ENCODE measurements around the gene MARCHF2.

The MARCHF2 gene

DNA sequence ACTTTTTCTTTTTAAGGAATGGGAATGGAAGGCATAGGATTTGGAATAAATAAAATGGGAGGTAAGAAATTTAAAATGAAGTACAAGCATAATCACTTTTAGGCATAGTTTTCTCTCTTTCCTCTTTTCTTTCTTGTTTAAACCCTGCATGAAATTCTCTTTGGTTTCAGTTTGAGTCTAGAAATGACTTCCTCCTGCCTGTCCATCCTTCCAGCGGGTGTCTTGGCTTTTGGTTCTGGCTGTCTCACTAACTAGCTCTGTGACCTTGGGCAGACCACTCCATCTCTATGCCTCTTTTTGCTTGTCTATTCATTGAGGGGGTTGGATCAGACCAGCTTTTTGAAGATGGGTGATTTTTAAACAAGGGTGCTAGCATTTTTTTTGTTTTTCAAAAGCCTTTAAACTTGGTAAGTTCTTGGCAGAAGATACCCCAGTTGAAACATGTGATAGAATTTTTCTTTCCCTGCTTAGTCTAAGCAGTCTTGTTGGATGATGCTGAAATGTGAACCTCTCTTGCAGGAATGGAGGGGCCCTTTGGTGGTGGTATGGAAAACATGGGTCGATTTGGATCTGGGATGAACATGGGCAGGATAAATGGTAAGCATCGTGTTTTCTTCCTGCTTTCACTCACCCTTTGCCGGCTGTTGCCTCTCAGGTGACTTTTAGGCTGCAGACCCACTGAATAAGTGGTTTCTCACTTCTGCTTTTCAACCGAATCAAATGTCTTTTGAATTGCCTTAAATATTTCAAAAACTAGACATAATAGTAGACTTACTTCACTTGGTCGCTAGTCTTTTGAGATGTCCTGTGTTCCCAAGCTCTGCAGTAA lies 60.8 kb downstream of the MARCHF2 start:
- Histone ChIP-seq H3K9me2 (replicated peaks; ENCODE audit: insufficient read depth, low read length) (no peaks in the 10 kb centered on the region), H4K20me1 (ENCODE audit: insufficient read depth, low read length) (peaks cover 21% of the 10 kb centered on the region), H3K4me1 (ENCODE audit: low read length) (peaks cover 19% of the 10 kb centered on the region), H3K27me3 (replicated peaks; ENCODE audit: insufficient read depth, low read length) (no peaks in the 10 kb centered on the region), H3K27ac (ENCODE audit: low read length) (peak overlapping the region; percentile 60; the same call in 1 of the 2 replicates), H2AFZ (ENCODE audit: low read length) (no peak overlapping the region), H3K79me2 (ENCODE audit: low read length) (peaks cover 82% of the 10 kb centered on the region), H3K9me3 (replicated peaks; ENCODE audit: insufficient read depth, low read length) (no peaks in the 10 kb centered on the region), H3K4me2 (ENCODE audit: low read depth, low read length) (peak overlapping the region; percentile 29), H3K4me3 (ENCODE audit: low read length) (peak overlapping the region; percentile 7; the same call in 1 of the 2 replicates), H3F3A (ENCODE audit: insufficient read depth, low read length) (peaks cover 18% of the 10 kb centered on the region), H3K9ac (ENCODE audit: low read length) (no peak overlapping the region), H3K36me3 (replicated peaks; ENCODE audit: insufficient read depth, low read length) (peaks cover 20% of the 10 kb centered on the region)
- peak; percentile 21 for DNase-seq
- TF ChIP-seq EZH2 (optimal IDR thresholded peaks at IDR 0.05; ENCODE audit: low read depth, low read length) (no peak), EZH2phosphoT487 (IDR thresholded peaks at IDR 0.05; ENCODE audit: low read length) (no peak)
- TF ChIP-seq, protein P1, sequence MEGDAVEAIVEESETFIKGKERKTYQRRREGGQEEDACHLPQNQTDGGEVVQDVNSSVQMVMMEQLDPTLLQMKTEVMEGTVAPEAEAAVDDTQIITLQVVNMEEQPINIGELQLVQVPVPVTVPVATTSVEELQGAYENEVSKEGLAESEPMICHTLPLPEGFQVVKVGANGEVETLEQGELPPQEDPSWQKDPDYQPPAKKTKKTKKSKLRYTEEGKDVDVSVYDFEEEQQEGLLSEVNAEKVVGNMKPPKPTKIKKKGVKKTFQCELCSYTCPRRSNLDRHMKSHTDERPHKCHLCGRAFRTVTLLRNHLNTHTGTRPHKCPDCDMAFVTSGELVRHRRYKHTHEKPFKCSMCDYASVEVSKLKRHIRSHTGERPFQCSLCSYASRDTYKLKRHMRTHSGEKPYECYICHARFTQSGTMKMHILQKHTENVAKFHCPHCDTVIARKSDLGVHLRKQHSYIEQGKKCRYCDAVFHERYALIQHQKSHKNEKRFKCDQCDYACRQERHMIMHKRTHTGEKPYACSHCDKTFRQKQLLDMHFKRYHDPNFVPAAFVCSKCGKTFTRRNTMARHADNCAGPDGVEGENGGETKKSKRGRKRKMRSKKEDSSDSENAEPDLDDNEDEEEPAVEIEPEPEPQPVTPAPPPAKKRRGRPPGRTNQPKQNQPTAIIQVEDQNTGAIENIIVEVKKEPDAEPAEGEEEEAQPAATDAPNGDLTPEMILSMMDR (IDR thresholded peaks at IDR 0.05; ENCODE audit: low read length) = no peak

DNA sequence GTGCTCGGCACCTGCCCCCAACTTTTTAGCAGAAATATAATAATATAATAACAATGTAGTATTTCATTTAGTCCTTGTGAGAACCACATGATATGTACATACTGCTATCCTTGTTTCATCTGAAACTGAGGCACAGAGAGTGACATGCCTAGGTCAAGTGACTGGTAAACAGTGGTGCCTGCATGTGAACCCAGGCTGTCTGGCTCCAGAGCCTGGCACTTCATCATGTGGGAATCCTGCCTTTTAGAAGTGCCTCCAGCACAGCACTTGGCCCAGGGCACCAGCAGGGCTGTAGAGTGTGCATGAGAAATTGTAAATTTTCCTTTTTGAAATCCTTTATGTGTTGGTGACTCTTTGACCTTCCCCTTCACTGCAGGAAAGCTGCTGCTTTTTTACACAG lies 61.9 kb downstream of the MARCHF2 start:
- Histone ChIP-seq H3K9ac (ENCODE audit: low read length) (no peak overlapping the region), H4K20me1 (ENCODE audit: insufficient read depth, low read length) (peaks cover 21% of the 10 kb centered on the region), H2AFZ (ENCODE audit: low read length) (no peak overlapping the region), H3K9me2 (replicated peaks; ENCODE audit: insufficient read depth, low read length) (no peaks in the 10 kb centered on the region), H3K27ac (ENCODE audit: low read length) (no peak overlapping the region), H3K36me3 (replicated peaks; ENCODE audit: insufficient read depth, low read length) (peaks cover 11% of the 10 kb centered on the region), H3F3A (ENCODE audit: insufficient read depth, low read length) (peaks cover 18% of the 10 kb centered on the region), H3K79me2 (ENCODE audit: low read length) (peaks cover 77% of the 10 kb centered on the region), H3K4me2 (ENCODE audit: low read depth, low read length) (no peak overlapping the region), H3K4me3 (ENCODE audit: low read length) (no peak overlapping the region), H3K4me1 (ENCODE audit: low read length) (peaks cover 19% of the 10 kb centered on the region), H3K9me3 (replicated peaks; ENCODE audit: insufficient read depth, low read length) (no peaks in the 10 kb centered on the region), H3K27me3 (replicated peaks; ENCODE audit: insufficient read depth, low read length) (no peaks in the 10 kb centered on the region)
- TF ChIP-seq EZH2 (optimal IDR thresholded peaks at IDR 0.05; ENCODE audit: low read depth, low read length) = no peak
- TF ChIP-seq, protein P1 (IDR thresholded peaks at IDR 0.05; ENCODE audit: low read length) = no peak
- no peak for TF ChIP-seq EZH2phosphoT487 (IDR thresholded peaks at IDR 0.05; ENCODE audit: low read length)
- no peak for DNase-seq

DNA sequence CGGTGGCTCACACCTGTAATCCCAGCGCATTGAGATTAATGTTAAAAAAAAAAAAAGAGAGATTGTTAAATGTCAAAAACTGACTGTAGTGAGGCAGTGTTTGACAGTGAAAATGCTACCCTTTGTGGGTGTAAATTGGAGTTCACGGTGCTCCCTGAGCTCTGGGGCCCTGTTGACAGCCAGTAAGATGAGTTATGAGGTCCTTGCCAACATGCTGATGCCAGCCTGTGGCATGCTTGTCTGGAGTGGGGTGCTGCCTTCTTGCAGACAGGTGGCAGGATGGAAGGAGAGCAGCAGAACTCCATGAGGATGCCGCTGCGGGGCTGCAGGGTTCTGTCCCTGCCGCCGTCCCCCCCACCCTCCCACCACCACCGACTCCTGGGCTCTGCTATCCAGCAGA lies 63.4 kb downstream of the MARCHF2 start:
- H3F3A ChIP-seq (ENCODE audit: insufficient read depth, low read length) = peaks cover 18% of the 10 kb centered on the region
- no peak for DNase-seq
- H3K9ac ChIP-seq (ENCODE audit: low read length) = no peak overlapping the region
- no peaks in the 10 kb centered on the region for H3K9me3 ChIP-seq (replicated peaks; ENCODE audit: insufficient read depth, low read length)
- no peak overlapping the region for H3K4me3 ChIP-seq (ENCODE audit: low read length)
- peaks cover 19% of the 10 kb centered on the region for H3K4me1 ChIP-seq (ENCODE audit: low read length)
- no peaks in the 10 kb centered on the region for H3K27me3 ChIP-seq (replicated peaks; ENCODE audit: insufficient read depth, low read length)
- peaks cover 77% of the 10 kb centered on the region for H3K79me2 ChIP-seq (ENCODE audit: low read length)
- no peak overlapping the region for H3K27ac ChIP-seq (ENCODE audit: low read length)
- no peaks in the 10 kb centered on the region for H3K9me2 ChIP-seq (replicated peaks; ENCODE audit: insufficient read depth, low read length)
- TF ChIP-seq EZH2phosphoT487 (IDR thresholded peaks at IDR 0.05; ENCODE audit: low read length) = no peak
- no peak for TF ChIP-seq EZH2 (optimal IDR thresholded peaks at IDR 0.05; ENCODE audit: low read depth, low read length)
- TF ChIP-seq, protein P1 (IDR thresholded peaks at IDR 0.05; ENCODE audit: low read length) = no peak
- no peak overlapping the region for H3K4me2 ChIP-seq (ENCODE audit: low read depth, low read length)
- H3K36me3 ChIP-seq (replicated peaks; ENCODE audit: insufficient read depth, low read length) = peaks cover 11% of the 10 kb centered on the region
- no peak overlapping the region for H2AFZ ChIP-seq (ENCODE audit: low read length)
- peaks cover 31% of the 10 kb centered on the region for H4K20me1 ChIP-seq (ENCODE audit: insufficient read depth, low read length)
